Heart left ventricle (tissue), 13 donors: ENCODE measurements around the gene AIF1L.

Experiments
- POLR2A ChIP-seq, 2 donors: fragments of 450-650 bp; IDR thresholded peaks; one replicate each; pipeline ENCODE4 v1.6.1; 2017; ENCODE audit warnings: antibody characterized with exemption in 2 of 2, mild to moderate bottlenecking in 2 of 2, moderate library complexity in 2 of 2
- TF ChIP-seq, protein P1 (sequence below), 12 donors: fragments of 200-600 bp; sonication (generic) in 4 of 12; IDR thresholded peaks; one replicate each; pipeline versions ENCODE4 v1.5.0 to v1.8.0; 2018 to 2022; ENCODE audit warnings: antibody characterized with exemption in 12 of 12, mild to moderate bottlenecking in 5 of 12
- donor health status: ischemic (EF 13 %, LVEDD 7.1; RV severe dilation, severe dysfunction).
- donor health status: DM: no; HTN: yes; CAD: no.
- donor health status: DM: no; HTN: no; CAD: no.
- donor health status: ischemic (EF 25% LVEDD 6.9; RV normal size, moderate dysfunction).
- donor health status: ischemic (EF 25% LVEDD 5.7; RV mildly dilated, moderate dysfunction).
- donor health status: ischemic (EF 35%, LVEDD 5.7; RV mildly dilated, moderate dysfunction).
- donor health status: nonischemic (EF 11% LVEDD 7.7; RV severe dilation, severe dysfunction).
- donor health status: DM: yes; HTN: yes; CAD: no.
- donor health status: PGD.
- donor health status: ischemic (EF 29% LVEDD 5.4; RV normal size, mild dysfunction).
- donor health status: nonischemic (EF 23%, LVEDD 6.1; RV moderate dilation, normal function).

- TF ChIP-seq POLR2A (IDR thresholded peaks at IDR 0.05), result no peak
- TF ChIP-seq, protein P1, sequence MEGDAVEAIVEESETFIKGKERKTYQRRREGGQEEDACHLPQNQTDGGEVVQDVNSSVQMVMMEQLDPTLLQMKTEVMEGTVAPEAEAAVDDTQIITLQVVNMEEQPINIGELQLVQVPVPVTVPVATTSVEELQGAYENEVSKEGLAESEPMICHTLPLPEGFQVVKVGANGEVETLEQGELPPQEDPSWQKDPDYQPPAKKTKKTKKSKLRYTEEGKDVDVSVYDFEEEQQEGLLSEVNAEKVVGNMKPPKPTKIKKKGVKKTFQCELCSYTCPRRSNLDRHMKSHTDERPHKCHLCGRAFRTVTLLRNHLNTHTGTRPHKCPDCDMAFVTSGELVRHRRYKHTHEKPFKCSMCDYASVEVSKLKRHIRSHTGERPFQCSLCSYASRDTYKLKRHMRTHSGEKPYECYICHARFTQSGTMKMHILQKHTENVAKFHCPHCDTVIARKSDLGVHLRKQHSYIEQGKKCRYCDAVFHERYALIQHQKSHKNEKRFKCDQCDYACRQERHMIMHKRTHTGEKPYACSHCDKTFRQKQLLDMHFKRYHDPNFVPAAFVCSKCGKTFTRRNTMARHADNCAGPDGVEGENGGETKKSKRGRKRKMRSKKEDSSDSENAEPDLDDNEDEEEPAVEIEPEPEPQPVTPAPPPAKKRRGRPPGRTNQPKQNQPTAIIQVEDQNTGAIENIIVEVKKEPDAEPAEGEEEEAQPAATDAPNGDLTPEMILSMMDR (IDR thresholded peaks at IDR 0.05), result no peak
These were observed 46.3 kb upstream of the AIF1L start for GRCh38 chr9:131049829-131050715.
